CMK (cell line): ENCODE measurements around the gene FBXL20.
"Not testable (repeated sequence)": the region's sequence is repeated elsewhere in the genome, so short reads cannot be mapped to it uniquely, and the experiment has no call there.

Experiments used
- DNase-seq: peaks from one replicate; pipeline ENCODE4 v3.0.0-alpha.2; 2010; ENCODE audit warnings: low read depth

The FBXL20 gene, protein sequence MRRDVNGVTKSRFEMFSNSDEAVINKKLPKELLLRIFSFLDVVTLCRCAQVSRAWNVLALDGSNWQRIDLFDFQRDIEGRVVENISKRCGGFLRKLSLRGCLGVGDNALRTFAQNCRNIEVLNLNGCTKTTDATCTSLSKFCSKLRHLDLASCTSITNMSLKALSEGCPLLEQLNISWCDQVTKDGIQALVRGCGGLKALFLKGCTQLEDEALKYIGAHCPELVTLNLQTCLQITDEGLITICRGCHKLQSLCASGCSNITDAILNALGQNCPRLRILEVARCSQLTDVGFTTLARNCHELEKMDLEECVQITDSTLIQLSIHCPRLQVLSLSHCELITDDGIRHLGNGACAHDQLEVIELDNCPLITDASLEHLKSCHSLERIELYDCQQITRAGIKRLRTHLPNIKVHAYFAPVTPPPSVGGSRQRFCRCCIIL

GRCh38 chr17:39401412-39402243 is at the start of gene FBXL20:
Gene FBXL20 (minus strand): TSS chr17:39401626. CDS start chr17:39401402, 224 bp downstream.
- DNase-seq = peak; percentile 79

DNA sequence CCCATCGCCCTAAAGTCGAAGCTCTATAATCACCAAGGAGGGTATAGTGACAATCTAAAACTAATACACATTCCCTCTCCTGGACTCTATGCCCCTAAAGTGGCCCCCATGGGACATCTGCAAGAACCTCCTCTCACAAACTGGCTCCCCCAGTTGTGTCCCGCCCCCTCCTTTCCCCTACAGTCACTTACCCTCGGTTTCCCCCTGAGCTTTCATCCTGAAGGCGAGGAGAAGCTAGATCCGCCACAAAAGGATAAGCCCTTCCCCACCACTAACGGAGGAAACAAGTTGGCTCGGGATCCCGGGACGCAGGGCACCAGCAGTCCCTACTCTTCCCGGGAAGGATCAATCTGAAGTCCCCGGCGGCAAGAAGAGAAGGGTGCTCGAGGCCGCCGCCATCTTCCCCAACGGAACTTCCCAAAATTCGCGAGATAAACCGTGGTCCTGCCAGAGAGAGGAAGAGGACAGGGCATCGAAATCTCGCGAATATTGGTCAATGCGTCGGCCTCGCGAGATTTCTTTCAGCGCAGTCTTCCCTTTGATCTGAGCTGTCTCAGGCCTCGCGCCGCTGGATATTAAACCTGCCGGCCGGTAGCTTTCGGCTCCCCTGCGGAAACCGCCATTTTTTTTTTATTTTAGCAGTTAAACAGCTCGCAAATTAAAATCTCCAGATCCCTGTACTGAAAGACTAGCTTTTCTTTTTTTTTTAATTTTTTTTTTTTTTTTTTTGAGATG is 49.6 kb upstream of the FBXL20 start, which contains the start of gene MED1:
Gene MED1, minus strand, starts transcription at position 417 of the 735 bp plus-strand sequence. Its CDS starts 201 bp downstream, at position 216.
- peak; percentile 86 for DNase-seq

DNA sequence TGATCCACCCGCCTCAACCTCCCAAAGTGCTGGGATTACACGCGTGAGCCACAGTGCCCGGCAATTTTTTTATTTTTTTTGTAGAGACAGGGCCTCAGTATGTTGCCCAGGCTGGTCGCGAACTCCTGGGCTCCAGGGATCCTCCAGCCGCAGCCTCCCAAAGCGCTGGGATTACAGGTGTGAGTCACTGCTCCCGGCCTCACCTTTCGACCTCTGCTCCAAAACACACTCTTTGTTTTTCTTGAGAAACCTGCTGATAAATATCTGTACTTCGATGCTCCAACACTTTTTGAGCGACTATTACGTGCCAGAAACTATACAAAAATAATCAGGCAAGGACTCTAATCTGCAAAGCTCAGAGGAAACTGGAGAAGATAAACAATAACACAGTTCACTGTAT is 48.6 kb upstream of the FBXL20 start:
- DNase-seq = no peak

DNA sequence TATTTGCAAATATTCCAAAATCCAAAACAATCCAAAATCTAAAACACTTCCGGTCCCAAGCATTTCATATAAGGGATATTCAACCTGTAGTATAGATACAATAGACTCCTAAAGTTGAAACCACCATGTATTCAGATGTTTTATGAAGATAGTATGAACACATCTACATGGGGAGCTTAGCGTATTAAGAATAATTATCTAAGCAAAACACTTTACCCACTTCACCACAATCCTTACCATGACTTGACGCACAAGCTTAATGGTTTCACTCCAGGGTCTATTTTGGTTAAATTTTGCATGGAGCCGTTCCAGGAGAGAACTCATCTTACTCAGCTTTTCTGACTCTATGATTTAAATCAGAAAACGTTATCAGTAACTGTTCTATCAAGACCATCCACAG is 46.1 kb upstream of the FBXL20 start:
- DNase-seq = no peak

DNA sequence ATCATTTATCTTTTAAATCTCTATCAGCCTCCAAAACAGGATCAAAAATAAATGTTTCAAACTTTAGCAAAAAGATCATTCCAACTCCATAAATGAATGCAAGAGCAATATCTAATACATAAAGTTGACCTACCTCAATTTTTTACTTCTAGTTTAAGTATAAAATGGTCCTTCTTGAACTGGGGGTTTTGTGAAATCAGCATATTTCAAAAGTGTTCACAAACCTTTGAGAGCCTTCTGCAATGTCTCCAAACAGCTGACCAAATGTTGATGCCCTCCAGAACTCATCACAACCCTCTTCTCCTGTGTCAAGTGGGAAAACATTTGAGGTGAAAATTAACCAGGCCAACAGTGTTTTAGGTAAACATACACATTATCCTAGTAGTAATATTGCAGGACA is 41.9 kb upstream of the FBXL20 start:
- DNase-seq = no peak

GRCh38 chr17:39439868-39440267 is 38.4 kb upstream of the FBXL20 start:
- not testable (repeated sequence) for DNase-seq

DNA sequence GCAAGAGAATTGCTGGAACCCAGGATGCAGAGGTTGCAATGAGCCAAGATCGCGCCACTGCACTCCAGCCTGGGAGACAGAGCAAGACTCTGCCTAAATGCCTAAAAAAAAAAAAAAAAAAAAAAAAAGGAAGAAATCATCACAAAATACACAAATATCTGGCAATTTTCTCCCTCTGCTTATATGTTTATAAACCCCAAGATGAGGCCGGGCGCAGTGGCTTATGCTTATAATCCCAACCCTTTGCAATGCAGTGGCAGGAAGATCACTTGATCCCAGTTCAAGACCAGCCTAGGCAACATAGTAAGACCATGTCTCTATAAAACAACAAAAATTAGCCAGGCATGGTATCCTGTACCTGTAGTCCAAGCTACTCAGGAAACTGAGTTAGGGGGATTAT is 28.2 kb upstream of the FBXL20 start:
- no peak for DNase-seq

GRCh38 chr17:39416141-39416540 is 14.7 kb upstream of the FBXL20 start:
- DNase-seq = no peak

DNA sequence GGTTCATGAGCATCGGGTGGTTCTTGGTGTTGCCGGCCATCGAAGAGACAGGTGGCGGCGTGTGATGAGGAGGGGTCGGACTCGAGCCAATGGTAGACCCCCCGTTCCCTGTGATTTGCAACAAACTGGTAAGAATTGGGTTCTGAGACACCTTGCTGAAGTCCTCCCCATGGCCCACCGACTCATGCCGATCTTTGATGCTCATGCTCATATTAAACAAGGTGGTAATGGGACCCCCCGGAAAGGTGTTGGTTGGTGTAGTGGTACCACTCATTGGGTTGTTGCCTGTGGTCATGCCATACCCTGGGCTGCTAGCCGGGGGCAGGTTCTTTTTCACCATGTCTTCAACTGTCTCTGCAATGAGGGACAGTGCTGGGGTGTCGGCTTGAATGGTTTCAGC is 8.9 kb upstream of the FBXL20 start:
- DNase-seq = no peak

DNA sequence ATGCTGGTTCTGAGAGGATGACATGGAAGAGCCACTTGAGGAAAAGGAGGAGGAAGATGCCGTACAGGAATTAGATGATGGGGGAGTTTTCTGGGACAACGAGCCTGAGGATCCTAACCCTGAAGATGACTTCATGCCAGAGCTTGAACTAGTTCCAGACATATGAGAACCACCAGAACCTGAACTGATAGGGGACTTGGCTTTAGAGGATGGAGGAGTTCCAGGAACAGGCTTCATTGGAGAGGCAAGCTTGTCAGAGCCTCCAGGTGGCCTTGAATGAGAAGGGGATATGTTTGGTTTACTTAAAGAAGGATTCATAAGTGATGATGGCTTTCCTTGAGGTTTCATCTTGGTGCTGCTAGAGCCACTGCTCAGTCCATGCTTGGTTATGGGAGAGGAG is 6.9 kb upstream of the FBXL20 start:
- no peak for DNase-seq

GRCh38 chr17:39406951-39407350 is 5.5 kb upstream of the FBXL20 start:
- no peak for DNase-seq

GRCh38 chr17:39405436-39405835 is 4.0 kb upstream of the FBXL20 start:
- no peak for DNase-seq

DNA sequence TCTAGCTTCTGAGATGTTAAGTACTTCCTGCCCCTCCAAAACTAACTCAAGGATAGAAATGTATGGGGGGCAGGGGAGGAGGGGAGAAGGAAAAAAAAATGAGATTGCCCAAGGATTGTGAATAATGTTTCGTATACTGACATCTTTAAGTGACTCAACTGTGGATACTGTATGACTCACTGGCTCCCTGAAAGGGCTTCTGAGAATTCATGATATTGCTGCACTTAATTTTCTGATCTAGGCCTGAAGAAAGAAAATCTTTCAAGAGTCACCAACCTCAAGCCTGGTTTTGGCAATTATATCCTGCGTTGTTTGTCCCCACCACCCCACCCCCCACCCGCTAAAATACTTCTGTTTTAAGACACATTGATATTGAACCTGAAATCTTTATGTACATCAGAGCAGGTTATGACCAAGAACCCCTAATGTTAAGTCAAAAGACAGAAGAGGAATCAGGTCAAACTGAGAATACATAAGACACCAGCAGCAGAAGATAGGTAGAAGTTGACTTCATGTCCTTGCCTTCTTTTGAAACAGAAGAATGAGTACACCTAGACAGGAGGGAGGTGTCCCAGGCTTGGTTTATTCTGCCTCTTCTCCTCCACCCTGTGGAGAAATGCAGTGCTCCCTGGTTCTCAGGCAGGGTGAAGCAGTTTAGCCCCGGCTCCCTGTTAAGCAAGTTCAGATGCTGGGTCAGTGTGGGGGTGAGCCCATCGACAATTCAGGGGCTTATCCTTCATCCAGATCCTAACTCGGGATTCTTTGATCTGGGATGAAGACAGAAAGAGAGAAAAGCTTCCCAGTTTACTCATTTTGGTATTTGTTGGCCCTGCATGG is 3.3 kb upstream of the FBXL20 start:
- no peak for DNase-seq

GRCh38 chr17:39402890-39403605 is 1.6 kb upstream of the FBXL20 start:
- no peak for DNase-seq

DNA sequence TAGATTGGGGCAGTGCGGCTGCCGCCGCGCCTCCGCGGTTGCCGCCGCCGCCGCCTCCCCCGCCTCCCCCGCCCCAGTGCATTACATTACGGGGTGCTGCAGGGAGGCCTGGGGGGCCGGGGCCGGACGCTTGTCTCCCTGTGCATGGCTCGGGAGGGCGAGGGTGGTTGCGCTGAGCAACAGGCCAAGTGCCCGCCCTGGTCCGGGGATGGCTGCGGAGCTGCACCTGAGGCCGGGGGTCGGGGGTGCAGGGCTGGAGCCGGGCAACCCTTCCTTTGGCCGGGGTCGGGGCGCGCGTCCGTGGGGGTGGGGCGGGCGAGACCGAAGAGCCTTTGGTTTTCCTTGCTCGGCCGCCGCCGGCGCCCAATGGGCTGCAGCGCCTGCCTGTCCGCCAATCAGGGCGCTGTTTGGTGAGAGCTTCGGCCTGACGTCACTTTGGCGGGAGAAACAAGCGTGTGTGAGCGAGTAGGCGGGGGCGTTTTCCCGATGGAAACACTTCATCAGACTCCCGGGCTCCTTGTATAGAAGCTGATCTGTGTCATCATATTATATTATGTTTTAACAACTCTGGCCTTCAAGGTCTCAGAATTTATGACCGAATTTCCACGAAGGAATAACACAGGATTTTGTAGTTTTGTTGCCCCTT is 941 bp upstream of the FBXL20 start:
- DNase-seq = peak; percentile 84

DNA sequence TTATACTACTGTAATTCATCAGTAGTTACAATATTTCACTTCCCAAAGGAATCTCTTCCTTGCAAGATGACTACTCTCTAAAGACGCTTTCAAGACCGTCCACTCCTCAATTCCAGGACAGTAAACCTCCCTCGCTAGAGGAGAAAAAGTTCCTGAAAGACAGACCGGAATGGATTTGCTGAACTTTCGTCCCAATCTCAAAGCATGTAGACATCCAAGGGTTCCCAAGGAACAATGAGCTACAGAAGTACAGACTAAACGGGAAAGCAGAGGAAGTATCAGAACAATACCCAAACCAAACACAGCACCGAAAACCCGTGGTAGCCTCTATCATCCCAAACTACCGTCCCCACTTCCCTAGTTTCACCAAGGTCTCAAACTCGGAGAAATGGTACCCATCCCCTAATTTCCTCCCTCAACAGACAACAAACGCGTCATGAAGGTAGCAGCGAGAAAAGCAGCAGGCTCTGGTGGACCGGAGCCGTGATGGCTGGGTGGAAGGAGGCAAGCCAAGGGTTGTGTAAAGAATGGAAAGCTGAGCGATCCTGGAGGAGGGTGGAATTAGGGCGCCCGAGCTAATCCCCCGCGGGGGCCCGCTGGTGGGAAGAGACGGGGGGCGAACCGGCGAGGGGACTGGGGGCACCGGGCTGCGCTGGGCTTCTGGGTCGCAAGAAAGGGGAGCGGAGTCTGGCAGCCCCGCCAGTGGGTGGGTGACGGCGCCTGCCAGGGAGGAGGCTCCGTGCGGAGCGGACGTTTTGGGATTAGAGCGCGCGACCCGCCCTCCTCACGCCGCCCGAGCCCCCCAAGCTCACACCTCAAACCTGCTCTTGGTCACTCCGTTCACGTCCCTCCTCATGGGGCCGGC is 647 bp downstream of the FBXL20 start:
- no peak for DNase-seq

- DNase-seq = no peak
Observed at GRCh38 chr17:39399791-39400190, 1.6 kb downstream of the FBXL20 start.

DNA sequence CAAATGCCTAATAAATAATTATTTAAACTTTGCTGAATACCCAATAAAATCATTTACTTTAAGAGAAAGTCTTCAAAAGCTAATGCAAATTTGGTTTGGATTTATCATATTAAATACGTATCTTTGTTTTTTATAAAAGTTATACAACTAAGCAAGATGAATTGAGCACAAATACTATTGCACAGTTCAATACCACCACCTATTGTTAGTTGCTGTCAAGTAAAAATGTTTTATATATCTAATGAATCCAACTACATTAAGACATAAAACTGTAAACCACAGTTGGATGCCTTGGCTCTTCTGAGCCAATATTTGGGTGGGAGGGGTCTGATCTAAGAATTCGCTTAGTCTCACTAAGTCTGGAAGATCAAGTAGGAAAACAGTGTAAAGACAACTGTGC is 7.7 kb downstream of the FBXL20 start:
- no peak for DNase-seq

GRCh38 chr17:39391448-39391847 is 10.0 kb downstream of the FBXL20 start:
- DNase-seq = no peak
